NAMALWA (cell line): ENCODE data around the gene BCL2L15.
A peak's percentile ranks its signal among the peaks of the same experiment; 100 is the strongest.
"Not testable (repeated sequence)": the region's sequence is repeated elsewhere in the genome, so short reads cannot be mapped to it uniquely, and the experiment has no call there.

Experiments used
- DNase-seq: peaks from one replicate; pipeline ENCODE4 v3.0.0-alpha.2; 2015; ENCODE audit warnings: low spot score

BCL2L15 gene

DNA sequence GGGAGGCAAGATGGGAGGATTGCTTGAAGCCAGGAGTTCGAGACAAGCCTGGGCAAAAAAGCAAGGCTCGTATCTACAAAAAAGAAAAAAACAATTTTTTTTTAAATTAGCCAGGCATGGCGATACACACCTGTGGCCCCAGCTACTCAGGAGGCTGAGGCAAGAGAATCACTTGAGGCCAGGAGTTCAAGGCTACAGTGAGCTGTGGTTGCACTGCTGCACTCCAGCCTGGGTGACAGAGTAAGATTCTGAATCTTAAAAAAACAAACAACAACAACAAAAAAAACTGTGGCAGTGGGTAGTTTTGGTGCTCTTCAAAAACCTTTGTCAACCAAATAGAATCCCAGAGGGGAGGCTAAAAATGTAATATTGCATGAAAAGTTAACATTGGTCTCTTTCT, 16.6 kb downstream of the BCL2L15 start:
- peak; percentile 29 for DNase-seq

DNA sequence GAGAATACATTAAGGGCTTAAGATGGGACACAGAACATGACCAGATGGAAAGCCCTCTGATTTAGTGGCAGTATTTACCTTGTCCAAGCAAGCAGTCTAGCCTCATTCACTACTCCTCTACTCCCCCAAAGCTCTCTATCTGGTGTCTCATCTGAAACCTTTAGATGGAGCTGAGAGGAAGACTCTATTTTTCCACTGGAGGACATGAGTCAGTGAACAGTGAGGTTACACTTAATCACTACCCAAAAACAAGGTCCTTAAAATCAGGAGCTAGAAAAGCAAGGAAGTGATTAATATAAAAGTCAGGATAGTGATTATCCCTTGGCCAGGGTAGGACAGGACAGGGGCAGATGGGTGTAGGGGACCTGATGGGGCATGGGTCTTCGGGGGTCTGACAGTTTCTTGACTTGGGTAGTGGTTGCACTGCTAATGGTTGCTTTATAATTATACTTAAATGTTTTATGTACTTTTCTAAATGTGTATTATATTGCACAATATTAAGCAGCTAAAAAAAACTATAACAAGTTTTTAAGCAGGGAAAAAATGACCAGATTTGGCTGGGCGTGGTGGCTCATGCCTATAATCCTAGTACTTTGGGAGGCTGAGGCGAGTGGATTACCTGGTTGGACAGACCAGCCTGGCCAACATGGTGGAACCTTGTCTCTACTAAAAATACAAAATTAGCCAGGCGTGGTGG, 18.8 kb downstream of the BCL2L15 start:
- DNase-seq = no peak

DNA sequence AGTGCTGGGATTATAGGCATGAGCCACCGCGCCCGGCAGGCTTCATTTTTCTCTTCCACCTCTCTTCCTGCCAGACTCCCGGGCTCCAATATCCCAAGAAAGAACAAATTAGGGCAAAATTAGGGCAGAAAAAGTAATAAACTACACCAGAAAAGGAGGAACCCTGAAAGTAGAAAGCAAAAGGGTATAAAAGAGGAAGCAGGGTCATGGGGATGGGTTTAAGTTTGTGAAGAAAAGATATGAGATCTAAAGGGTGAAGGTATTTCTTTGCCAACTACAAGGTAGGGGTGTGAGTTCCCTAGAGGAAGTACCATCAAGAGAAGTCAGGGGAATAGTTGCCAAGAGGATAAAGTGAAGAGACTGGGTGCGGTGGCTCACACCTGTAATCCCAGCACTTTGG, 25.7 kb downstream of the BCL2L15 start:
- DNase-seq = no peak

DNA sequence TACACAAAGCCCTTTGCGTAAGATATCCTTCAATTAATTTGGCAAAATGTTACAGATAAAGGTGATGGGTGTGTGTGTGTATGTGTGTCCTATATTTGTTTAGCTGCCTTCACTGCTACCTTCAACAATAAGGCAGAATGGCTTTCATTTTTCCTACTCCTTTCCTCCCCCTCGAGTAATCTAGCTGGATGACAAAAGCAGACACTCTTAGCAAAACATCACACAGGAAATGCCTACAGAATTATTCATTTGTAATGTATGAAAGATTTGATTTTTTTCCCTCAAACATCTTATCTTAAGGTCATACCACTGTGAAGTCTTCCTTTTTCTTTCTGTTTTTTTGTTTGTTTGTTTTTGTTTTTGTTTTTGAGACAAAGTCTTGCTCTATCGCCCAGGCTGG, 26.5 kb downstream of the BCL2L15 start:
- DNase-seq = no peak

DNA sequence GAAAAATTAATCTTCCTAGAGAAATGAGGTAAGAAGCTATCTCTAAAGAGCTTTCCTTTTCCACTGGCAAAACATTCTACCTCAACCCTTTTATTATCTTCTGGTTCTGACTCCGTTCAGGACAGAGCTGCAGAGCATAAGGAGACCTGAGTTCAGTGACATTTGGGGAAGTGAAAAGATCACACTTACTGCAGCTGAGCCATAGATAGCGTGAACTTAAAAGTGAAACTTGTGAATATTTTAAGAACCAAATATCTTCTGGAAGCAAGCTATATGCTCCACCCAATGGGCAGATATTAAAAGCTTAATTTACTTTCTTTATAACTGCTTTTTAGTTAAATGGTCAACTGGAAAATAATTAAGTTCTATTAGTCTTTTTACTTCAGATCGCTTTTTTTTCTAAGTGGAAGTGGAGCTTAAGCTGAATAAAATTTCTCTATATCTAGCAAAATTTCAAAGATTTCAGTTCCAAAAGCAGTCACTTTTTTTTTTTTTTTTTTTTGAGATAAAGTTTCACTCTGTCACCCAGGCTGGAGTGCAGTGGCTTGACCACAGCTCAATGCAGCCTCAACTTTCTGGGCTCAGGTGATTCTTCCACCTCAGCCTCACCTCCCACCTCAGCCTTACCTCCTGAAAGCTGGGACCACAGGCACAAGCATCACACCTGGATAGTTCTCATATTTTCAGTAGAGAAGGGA, 27.8 kb downstream of the BCL2L15 start:
- peak; percentile 88 for DNase-seq

DNA sequence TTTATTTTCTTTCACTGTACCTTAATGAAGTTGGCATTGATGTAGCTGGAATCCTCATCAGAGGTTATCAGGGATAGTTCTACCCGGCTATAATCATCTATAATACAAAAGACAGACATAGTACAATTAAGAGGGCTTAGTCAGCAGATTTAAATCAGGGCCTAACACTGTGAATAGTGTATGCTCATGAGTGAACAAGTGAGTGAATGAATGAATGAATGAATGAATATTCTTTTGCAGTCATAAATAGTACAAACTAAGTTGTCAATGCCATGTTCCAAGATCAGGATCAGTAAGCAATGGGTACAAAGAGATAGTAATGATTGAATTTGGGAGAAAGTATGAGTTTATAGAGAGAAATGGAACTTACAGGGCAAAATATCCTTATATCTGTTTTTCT, 28.4 kb downstream of the BCL2L15 start:
- no peak for DNase-seq

DNA sequence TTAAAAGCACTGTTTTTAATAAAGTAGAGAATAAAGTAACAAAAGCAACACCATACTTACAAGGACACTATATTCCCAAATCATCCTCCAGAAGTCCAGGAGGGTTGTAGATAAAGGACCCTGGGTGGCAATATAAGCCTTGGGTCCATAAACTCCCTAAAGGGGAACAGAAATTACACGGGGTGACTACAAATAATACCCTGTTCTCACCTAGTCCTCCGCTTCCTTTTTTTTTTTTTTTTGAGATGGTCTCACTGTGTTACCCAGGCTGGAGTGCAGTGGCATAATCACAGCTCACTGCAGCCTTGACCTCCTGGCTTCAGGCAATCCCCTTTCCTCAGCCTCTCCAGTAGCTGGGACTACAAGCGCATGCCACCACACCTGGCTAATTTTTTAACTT, 29.0 kb downstream of the BCL2L15 start:
- peak; percentile 44 for DNase-seq

DNA sequence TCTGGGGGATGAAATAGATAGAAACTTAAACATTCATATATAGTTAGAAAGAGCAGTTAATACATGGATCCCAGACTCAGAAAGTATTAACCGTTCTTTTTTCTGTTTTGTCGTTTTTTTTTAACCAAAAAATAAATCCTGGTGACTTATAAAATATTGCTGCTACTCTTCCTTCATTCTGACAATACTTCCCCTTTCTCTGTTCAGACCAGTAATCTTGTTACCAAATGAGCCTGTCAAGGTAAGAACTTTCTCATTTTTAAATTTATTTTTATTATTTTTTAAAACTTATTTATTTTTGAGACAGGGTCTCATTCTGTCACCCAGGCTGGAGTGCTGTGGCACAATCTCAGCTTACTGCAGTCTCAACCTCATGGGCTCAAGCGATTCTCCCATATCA, 29.6 kb downstream of the BCL2L15 start:
- DNase-seq = no peak

DNA sequence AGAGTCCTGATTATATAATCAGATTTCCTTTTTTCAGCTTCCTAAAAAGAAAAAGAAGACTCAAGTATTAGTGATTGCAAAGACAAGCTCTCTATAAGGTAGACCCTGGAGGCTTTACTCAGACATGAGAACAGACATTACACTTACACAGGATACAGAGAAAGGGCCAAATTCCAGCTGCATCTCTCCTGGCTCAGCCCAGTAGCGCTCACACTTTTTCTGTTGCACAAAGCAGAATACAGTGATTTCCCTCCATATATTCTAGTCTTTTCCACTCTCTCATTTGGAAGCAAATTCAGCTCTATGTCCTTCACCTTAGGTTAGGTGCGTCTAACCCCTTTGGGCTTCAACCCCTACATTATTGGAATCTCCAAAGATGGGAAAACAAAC, 31.0 kb downstream of the BCL2L15 start:
- DNase-seq = no peak

DNA sequence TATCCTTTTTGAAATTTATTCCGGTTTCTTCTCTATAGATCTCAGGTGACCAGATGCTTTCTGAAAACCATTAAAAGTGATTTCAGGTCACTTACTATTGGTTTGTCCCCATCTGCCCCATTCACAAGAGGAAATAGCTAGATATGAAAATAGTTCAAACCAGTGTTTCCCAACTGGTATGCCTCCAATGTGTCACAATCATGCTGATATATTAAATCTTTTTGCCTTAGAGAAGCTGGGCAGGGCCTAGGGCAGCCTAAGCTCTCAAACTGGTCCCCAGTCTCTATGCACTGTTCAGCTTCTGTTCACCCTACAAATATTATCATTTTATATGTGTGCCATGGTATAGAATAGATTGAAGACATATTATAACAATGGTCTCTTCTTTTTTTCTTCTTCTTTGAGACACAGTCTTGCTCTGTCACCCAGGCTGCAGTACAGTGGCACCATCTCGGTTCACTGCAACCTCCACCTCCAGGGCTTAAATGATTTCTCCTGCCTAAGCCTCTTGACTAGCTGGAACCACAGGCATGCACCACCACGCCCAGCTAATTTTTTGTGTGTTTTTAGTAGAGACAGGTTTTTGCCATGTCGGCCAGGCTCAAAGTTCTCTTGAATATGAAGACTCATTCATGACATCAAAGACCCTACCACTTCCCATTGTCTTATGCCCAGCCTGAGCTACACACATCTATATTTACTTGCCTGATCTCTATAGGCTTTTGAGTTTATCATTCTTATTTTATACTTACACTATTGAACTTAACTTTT, 31.6 kb downstream of the BCL2L15 start:
- no peak for DNase-seq

DNA sequence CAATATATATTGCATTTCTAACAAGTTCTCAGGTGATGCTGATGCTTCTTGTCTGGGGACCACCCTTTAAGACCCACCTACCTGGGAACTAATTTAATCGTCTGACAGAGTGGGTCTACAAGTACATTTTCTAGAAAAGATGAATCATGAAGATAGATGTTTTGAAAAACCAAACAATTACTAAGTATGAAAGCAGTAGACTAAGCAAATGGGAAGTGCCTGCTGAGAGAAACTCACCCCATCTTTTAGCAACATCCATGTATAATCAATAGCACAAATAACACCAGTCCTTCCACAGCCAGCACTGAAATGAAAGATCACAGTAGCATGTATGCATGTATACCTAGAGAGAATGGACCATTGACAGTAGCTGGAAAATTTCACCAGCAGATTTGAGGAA, 33.1 kb downstream of the BCL2L15 start:
- no peak for DNase-seq

DNA sequence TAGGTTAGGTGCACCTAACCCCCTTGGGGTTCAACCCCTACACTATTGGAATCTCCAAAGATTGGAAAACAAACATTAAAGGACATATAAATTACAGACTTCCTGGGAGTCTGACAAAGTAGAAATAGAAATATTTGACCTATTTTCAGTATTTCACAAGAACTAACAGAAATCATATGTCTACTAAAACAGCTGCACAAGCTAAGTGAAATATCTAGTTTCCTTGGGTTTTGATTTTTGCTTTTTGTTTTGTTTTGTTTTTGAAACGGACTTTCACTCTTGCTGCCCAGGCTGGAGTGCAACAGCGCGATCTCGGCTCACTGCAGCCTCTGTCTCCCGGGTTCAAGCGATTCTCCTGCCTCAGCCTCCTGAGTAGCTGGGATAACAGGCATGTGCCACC, 34.7 kb downstream of the BCL2L15 start:
- DNase-seq = not testable (repeated sequence)

DNA sequence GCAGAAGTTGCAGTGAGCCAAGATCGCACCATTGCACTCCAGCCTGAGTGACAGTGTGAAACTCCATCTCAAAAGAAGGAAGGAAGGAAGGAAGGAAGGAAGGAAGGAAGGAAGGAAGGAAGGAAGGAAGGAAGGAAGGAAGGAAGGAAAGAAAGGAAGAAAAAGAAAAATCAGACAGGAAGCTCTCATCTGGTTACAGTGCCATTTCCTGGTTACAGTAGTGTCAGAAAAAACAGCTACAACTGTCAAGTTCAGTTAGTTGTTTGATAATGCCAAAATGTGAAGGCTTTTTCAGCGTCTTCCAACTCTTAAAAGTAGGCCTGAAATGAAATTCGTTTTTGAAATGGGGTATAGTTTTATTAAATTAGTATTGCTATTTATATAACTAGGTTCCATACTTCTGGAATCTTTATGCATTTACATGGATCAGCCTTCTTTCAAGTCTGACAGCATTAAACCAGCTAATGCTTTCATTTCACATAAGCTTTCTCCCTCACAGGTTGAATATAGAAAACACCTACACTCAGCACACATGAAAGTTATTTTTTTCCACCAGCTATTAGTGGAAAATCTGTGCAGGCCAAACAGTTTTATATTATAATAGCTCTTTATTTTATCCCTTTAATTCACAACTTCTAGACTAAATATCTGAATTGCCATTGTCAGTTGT, 37.1 kb downstream of the BCL2L15 start:
- DNase-seq = no peak

DNA sequence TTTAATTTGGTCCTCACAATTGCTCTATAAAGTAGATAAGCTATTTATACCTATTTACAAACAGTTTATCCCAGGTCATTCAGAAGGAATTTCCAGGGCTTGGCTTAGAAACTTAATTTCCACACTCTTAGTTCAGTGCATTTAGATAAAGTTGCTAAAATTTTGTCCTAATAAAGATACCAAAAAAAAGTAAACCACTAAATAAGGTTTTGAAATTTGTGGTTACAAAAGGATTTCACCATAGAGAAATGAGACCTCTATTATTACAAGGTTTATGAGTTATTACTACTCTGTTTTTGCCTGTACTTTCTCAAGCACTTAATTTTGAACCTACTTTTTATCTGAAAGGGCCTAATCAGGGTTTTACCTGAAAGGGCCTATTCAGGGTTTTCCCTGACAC, 38.3 kb downstream of the BCL2L15 start:
- no peak for DNase-seq

DNA sequence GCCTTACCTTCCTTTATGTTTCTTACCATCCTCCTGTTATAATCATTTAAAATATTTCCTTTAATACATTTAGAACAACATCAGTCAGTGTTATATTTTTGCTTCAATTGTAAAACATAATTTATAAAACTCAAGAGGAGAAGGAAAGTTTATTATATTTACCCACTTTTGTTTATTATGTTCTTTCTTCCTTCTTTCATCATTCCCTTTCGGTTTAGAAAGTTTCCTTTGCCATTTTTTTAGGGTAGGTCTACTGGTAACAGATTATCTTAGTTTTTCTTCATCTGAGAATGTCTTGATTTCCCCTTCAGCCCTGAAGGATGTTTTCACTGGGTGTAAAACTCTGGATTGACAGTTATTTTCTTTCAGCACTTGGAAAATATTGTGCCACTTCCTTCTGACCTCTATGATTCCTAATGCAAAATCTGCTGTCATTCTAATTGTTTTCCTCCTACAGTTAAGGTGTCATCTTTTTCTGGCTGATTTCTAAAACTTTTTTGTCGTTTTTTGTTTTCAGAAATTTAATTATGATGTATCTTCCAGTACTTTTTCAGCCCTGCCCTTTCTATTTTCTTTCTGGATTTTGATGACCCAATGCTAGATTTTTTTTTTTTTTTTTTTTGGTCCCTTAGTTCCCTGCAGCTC, 40.9 kb downstream of the BCL2L15 start:
- DNase-seq = no peak

DNA sequence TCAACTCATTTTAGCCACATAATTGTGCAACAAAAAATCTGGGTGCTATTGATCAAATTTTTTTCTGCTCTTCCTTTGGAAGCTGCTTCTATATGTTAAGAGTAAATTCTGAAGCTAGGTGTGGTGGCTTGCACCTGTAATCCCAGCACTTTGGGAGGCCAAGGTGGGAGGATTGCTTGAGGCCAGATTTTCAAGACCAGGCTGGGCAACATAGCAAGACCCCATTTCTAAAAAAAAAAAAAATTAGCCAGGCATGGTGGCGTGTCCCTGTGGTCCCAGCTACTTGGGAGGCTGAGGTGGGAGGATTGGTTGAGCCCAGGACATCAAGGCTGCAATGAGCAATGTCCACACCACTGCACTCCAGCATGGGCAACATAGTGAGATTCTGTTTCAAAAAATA, 50.8 kb downstream of the BCL2L15 start:
- no peak for DNase-seq

DNA sequence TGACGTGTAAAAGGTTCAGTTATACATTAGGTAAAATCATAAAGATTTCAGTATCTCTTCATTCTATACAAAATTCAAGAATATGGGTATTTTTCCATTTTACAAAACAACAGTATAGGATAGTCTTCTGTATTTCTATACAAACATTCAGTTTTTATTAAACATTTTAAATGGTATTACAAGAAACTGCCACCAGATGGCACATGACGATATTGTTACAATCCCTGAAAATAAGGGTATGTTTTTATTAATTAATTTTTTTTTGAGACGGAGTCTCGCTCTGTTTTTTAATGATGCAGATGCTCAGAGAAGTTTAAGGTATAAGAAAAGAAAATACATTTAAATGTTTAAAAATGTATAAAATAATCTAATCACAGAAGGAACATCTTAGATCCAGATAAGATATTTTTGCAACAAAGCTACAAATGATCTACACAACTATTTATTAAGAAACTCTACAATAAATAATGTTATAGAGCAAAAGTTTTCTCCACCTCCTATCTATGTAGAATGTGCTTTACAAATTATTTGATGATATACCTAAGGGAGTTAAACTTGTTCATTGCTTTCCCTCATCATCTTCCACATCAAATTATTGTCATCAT, 51.6 kb downstream of the BCL2L15 start:
- peak; percentile 79 for DNase-seq

DNA sequence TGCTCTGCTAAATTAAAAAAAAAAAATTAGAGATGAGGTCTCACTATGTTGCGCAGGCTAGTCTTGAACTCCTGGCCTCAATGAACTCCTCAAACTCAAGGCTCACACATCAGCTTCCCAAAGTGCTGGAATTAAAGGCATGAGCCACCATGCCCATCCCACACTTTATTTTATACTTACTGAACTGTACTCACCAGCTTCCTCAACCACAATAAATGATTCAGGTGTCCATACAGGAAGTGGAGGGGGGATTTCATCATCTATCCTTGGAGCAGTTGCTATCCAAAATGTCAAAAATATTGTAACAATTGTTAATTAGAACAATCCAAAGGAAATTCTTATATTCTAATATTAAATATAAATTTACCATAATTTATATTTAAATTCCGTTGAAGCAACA, 52.7 kb downstream of the BCL2L15 start:
- no peak for DNase-seq
